Cardiac muscle cell (in vitro differentiated cells and primary cell): ENCODE measurements around the gene CDCP2. TPM values are rescaled to one million over a fixed set of nuclear protein-coding genes. Genes with fewer than 3 reads are reported as not detected.

ENCODE experiments used
- DNase-seq, 2 donors: peaks; one replicate each; pipeline versions ENCODE4 v3.0.0 to v3.0.0-alpha.2; 2010 to 2017; ENCODE audit warnings: low read depth in 1 of 2, low spot score in 1 of 2
- H3K27ac ChIP-seq: fragments of 200-600 bp; sonication (generic); 2 replicates; pipeline ENCODE4 v1.5.1; 2016
- H3K27me3 ChIP-seq: fragments of 200-600 bp; sonication (generic); 2 replicates; pipeline ENCODE4 v1.6.0; 2016; ENCODE audit warnings: control low read depth
- H3K36me3 ChIP-seq: fragments of 200-600 bp; sonication (generic); 2 replicates; pipeline ENCODE4 v1.5.1; 2016; ENCODE audit warnings: control low read depth
- H3K4me1 ChIP-seq: fragments of 200-600 bp; sonication (generic); 2 replicates; pipeline ENCODE4 v1.8.1; 2017; ENCODE audit warnings: low read depth, mild to moderate bottlenecking, mixed run types
- H3K4me3 ChIP-seq: fragments of 200-600 bp; sonication (generic); 2 replicates; pipeline ENCODE4 v1.5.1; 2016; ENCODE audit warnings: mild to moderate bottlenecking
- H3K9me3 ChIP-seq: fragments of 200-600 bp; sonication (generic); 2 replicates; pipeline ENCODE4 v1.5.1; 2017; ENCODE audit warnings: low read depth, mild to moderate bottlenecking, control low read depth
- CTCF ChIP-seq: IDR thresholded peaks from 2 replicates; pipeline ENCODE4 v1.5.1; 2012; ENCODE audit warnings: low read depth, mild to moderate bottlenecking, low read length
- polyA plus RNA-seq: library from polyadenylated mRNA; unstranded; fragments of >200 nt; fragmentation: Nextera tagmentation; extraction: Ambion mirVana; gene quantifications from 2 replicates; pipeline ENCODE4 v1.2.1, GENCODE V29; 2016
- total RNA-seq: library from RNA; depleted of rRNA; stranded (reverse); fragments of >200 nt; gene quantifications from 2 replicates; pipeline ENCODE4 v1.2.3, GENCODE V29; 2016

The CDCP2 gene
- total and polyA plus RNA-seq, 2 experiments from 2014 or later = 0.06 TPM; not detected in 1

- Histone ChIP-seq H3K27me3 (no peaks in the 10 kb centered on the region), H3K4me3 (no peak overlapping the region), H3K27ac (no peak overlapping the region), H3K36me3 (no peaks in the 10 kb centered on the region), H3K4me1 (no peaks in the 10 kb centered on the region), H3K9me3 (no peaks in the 10 kb centered on the region)
- no peak for DNase-seq
- TF ChIP-seq CTCF = no peak
Measured at GRCh38 chr1:54191525-54191924, 38.7 kb upstream of the CDCP2 start.

GRCh38 chr1:54190526-54190925 lies 37.7 kb upstream of the CDCP2 start:
- no peak for TF ChIP-seq CTCF
- no peak overlapping the region for H3K4me3 ChIP-seq
- DNase-seq = no peak

GRCh38 chr1:54188291-54188690 lies 35.5 kb upstream of the CDCP2 start:
- Histone ChIP-seq H3K27ac (no peak overlapping the region), H3K36me3 (no peaks in the 10 kb centered on the region), H3K9me3 (no peaks in the 10 kb centered on the region), H3K4me1 (no peaks in the 10 kb centered on the region), H3K27me3 (no peaks in the 10 kb centered on the region), H3K4me3 (no peak overlapping the region)
- no peak for DNase-seq
- no peak for TF ChIP-seq CTCF

More at GRCh38 chr1:54190526-54190925, 37.7 kb upstream of the CDCP2 start:
- Histone ChIP-seq H3K27ac (no peak overlapping the region), H3K9me3 (no peaks in the 10 kb centered on the region), H3K36me3 (no peaks in the 10 kb centered on the region), H3K4me1 (no peaks in the 10 kb centered on the region), H3K27me3 (no peaks in the 10 kb centered on the region)

GRCh38 chr1:54186056-54186455 lies 33.3 kb upstream of the CDCP2 start:
- Histone ChIP-seq H3K4me3 (no peak overlapping the region), H3K27ac (no peak overlapping the region), H3K36me3 (no peaks in the 10 kb centered on the region), H3K4me1 (no peaks in the 10 kb centered on the region), H3K9me3 (no peaks in the 10 kb centered on the region), H3K27me3 (no peaks in the 10 kb centered on the region)
- DNase-seq = no peak
- TF ChIP-seq CTCF = no peak

GRCh38 chr1:54180701-54181360 lies 28.0 kb upstream of the CDCP2 start:
- H3K4me1 ChIP-seq = no peaks in the 10 kb centered on the region
- H3K9me3 ChIP-seq = no peaks in the 10 kb centered on the region
- H3K27ac ChIP-seq = no peak overlapping the region
- H3K36me3 ChIP-seq = no peaks in the 10 kb centered on the region
- no peak for TF ChIP-seq CTCF
- DNase-seq = no peak
- H3K4me3 ChIP-seq = no peak overlapping the region
- H3K27me3 ChIP-seq = no peaks in the 10 kb centered on the region
